Measurements from ENCODE around the gene ADAMTS9.

DNA sequence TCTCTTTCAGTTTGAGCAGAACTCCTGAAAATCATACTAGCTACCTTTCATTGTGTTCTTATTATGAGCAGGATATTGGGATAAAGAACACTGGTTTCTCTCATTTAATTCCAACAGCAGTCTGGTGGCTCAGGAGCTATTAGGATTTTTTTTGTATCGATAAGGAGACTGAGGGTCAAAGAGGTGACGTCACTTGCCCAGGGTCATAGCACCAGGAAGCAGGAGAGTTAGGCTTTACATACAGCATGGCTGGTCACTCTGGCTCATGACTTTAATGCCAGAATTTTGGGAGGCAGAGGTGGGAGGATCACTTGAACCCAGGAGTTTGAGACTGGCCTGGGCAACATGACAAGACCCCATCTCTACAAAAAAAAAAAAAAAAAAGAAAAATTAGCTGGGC lies 113.6 kb downstream of the ADAMTS9 start:
- TF ChIP-seq, protein P1, sequence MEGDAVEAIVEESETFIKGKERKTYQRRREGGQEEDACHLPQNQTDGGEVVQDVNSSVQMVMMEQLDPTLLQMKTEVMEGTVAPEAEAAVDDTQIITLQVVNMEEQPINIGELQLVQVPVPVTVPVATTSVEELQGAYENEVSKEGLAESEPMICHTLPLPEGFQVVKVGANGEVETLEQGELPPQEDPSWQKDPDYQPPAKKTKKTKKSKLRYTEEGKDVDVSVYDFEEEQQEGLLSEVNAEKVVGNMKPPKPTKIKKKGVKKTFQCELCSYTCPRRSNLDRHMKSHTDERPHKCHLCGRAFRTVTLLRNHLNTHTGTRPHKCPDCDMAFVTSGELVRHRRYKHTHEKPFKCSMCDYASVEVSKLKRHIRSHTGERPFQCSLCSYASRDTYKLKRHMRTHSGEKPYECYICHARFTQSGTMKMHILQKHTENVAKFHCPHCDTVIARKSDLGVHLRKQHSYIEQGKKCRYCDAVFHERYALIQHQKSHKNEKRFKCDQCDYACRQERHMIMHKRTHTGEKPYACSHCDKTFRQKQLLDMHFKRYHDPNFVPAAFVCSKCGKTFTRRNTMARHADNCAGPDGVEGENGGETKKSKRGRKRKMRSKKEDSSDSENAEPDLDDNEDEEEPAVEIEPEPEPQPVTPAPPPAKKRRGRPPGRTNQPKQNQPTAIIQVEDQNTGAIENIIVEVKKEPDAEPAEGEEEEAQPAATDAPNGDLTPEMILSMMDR (IDR thresholded peaks at IDR 0.05): no peak
- no peak for TF ChIP-seq EZH2 (IDR thresholded peaks at IDR 0.05; ENCODE audit: borderline replicate concordance, insufficient read depth, low read depth, low read length, poor library complexity, severe bottlenecking)

Data from B cell (primary cell).